HG03469 (cell line): ENCODE measurements around the gene PLEKHM1.
"Not testable (repeated sequence)": the region's sequence is repeated elsewhere in the genome, so short reads cannot be mapped to it uniquely, and the experiment has no call there.

Experiments
- ATAC-seq: cut with Tn5 transposase; IDR thresholded peaks from one replicate; pipeline ENCODE4 v1.9.1; 2021; ENCODE audit warnings: mild to moderate bottlenecking, moderate library complexity, moderate number of reproducible peaks; ENCODE audit not compliant: unreplicated experiment

Gene PLEKHM1

GRCh38 chr17:45443371-45444260, 46.9 kb downstream of the PLEKHM1 start:
- ATAC-seq: not testable (repeated sequence)

GRCh38 chr17:45441526-45442310, 48.8 kb downstream of the PLEKHM1 start:
- ATAC-seq: no peak

- not testable (repeated sequence) for ATAC-seq
These were observed 49.5 kb downstream of the PLEKHM1 start for GRCh38 chr17:45440839-45441515.

GRCh38 chr17:45440161-45440778, 50.3 kb downstream of the PLEKHM1 start:
- no peak for ATAC-seq

GRCh38 chr17:45438931-45439610, 51.5 kb downstream of the PLEKHM1 start:
- ATAC-seq: no peak

GRCh38 chr17:45437465-45438283, 52.8 kb downstream of the PLEKHM1 start:
- no peak for ATAC-seq

- ATAC-seq: no peak
These were observed 53.7 kb downstream of the PLEKHM1 start for GRCh38 chr17:45436625-45437464.

- ATAC-seq: no peak
These were observed 54.4 kb downstream of the PLEKHM1 start for GRCh38 chr17:45436161-45436560.

GRCh38 chr17:45435481-45435880, 55.0 kb downstream of the PLEKHM1 start:
- no peak for ATAC-seq

GRCh38 chr17:45433159-45433535, 57.4 kb downstream of the PLEKHM1 start:
- ATAC-seq: no peak

- no peak for ATAC-seq
These were observed 57.9 kb downstream of the PLEKHM1 start, which contains the start of gene ARHGAP27 for GRCh38 chr17:45432405-45433158. Gene ARHGAP27 (minus strand): TSS chr17:45432870. CDS start chr17:45430279, 2,591 bp downstream.

- ATAC-seq: no peak
These were observed 58.8 kb downstream of the PLEKHM1 start for GRCh38 chr17:45431531-45432404.

GRCh38 chr17:45430738-45431530, 59.6 kb downstream of the PLEKHM1 start:
- ATAC-seq: no peak

GRCh38 chr17:45430006-45430737, 60.3 kb downstream of the PLEKHM1 start:
- ATAC-seq: no peak

- no peak for ATAC-seq
These were observed 61.0 kb downstream of the PLEKHM1 start for GRCh38 chr17:45429339-45430005.
